NCI-H748 (cell line): Measurements from ENCODE around the gene PIK3R5.
"Not testable (repeated sequence)": the region's sequence is repeated elsewhere in the genome, so short reads cannot be mapped to it uniquely, and the experiment has no call there.

ENCODE experiments used
- DNase-seq: peaks from one replicate; lab custom pipeline; 2025; ENCODE audit not compliant: unreplicated experiment; lab: John Stamatoyannopoulos, UW

The PIK3R5 gene

GRCh38 chr17:8988263-8988935 lies 22.9 kb upstream of the PIK3R5 start:
- not testable (repeated sequence) for DNase-seq

GRCh38 chr17:8986295-8986694 lies 20.8 kb upstream of the PIK3R5 start:
- no peak for DNase-seq

- no peak for DNase-seq
These were observed 19.7 kb upstream of the PIK3R5 start for GRCh38 chr17:8985054-8985701.

GRCh38 chr17:8984225-8984624 lies 18.7 kb upstream of the PIK3R5 start:
- not testable (repeated sequence) for DNase-seq

- no peak for DNase-seq
These were observed 15.9 kb upstream of the PIK3R5 start for GRCh38 chr17:8981443-8981842.

GRCh38 chr17:8979715-8980114 lies 14.2 kb upstream of the PIK3R5 start:
- no peak for DNase-seq

GRCh38 chr17:8976638-8977037 lies 11.1 kb upstream of the PIK3R5 start:
- DNase-seq: peak; percentile 99

GRCh38 chr17:8975091-8975725 lies 9.7 kb upstream of the PIK3R5 start:
- DNase-seq: no peak

- DNase-seq: no peak
These were observed 4.4 kb upstream of the PIK3R5 start for GRCh38 chr17:8969901-8970300.

- DNase-seq: no peak
These were observed 3.0 kb upstream of the PIK3R5 start for GRCh38 chr17:8968503-8968902.

GRCh38 chr17:8967861-8968260 lies 2.4 kb upstream of the PIK3R5 start:
- no peak for DNase-seq

GRCh38 chr17:8966926-8967325 lies 1.4 kb upstream of the PIK3R5 start:
- no peak for DNase-seq

- peak; percentile 76 for DNase-seq
These were observed 610 bp downstream of the PIK3R5 start for GRCh38 chr17:8964801-8965393.

- peak; percentile 40 for DNase-seq
These were observed 1.8 kb downstream of the PIK3R5 start for GRCh38 chr17:8963647-8964258.

- no peak for DNase-seq
These were observed 2.5 kb downstream of the PIK3R5 start for GRCh38 chr17:8963014-8963413.

- DNase-seq: no peak
These were observed 3.7 kb downstream of the PIK3R5 start for GRCh38 chr17:8961829-8962228.

GRCh38 chr17:8960325-8961140 lies 5.0 kb downstream of the PIK3R5 start:
- no peak for DNase-seq

- DNase-seq: no peak
These were observed 6.1 kb downstream of the PIK3R5 start for GRCh38 chr17:8959312-8959918.

GRCh38 chr17:8957721-8958120 lies 7.8 kb downstream of the PIK3R5 start:
- DNase-seq: no peak

- no peak for DNase-seq
These were observed 9.0 kb downstream of the PIK3R5 start for GRCh38 chr17:8956465-8956902.
